ENCODE results near the gene CATSPER3. TPM values are rescaled to one million over a fixed set of nuclear protein-coding genes. Genes with fewer than 3 reads are reported as not detected.

Gene CATSPER3
- total RNA-seq, 2 experiments from 2014 or later = 0.45 to 0.53 TPM

DNA sequence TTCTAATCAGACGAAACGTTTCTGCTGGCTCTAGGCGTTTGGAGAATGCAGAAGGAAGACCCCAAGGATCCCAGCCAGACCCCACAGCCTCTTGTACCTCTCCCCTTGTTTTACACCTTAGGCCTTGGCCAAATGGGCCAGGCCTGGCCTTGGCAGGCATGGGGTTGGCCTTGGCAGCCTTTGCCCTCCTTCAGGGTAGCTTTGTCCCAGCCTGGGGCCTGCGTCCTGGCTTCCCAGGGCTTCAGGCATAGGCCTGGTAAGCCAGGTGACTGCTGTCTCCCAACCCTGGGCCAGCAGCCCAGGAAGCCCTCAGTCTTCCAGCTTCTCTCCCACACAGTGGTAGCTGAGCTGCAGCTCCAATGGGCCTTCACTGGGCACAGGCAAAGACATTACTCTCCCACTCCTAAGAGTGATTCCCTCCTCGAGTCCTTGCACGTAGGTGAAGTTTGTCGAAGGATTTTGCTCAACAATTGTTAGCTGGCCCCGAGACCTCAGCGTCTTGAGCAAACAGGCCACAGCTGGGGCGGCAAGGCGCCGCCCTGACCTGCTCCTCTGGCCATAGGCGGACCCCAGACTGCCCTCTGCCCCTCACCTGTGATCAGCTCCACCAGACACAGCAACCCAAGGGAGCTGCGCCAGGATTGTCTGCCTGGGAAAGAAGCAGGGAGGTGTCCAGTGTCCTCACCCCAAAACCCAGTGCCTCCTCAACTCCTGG lies 67.4 kb downstream of the CATSPER3 start:
- peak overlapping the region; percentile 51 for H3K4me3 Mint-ChIP-seq
- intact Hi-C loops (cut with micrococcal nuclease) = loop anchor here (10.0 kb wide), 1 partner anchor 510 kb away; no protein-coding TSS in a partner anchor
- H3K9me3 Mint-ChIP-seq = no peaks in the 10 kb centered on the region
- H3K36me3 Mint-ChIP-seq = no peaks in the 10 kb centered on the region
- peaks cover 32% of the 10 kb centered on the region for H3K4me1 Mint-ChIP-seq (ENCODE audit: low read depth)
- H3K27ac Mint-ChIP-seq = no peak overlapping the region
- DNase-seq = no peak
- ChIA-PET CTCF (no interaction called here), POLR2A (no interaction called here)
- H3K27me3 Mint-ChIP-seq = peaks cover 70% of the 10 kb centered on the region

DNA sequence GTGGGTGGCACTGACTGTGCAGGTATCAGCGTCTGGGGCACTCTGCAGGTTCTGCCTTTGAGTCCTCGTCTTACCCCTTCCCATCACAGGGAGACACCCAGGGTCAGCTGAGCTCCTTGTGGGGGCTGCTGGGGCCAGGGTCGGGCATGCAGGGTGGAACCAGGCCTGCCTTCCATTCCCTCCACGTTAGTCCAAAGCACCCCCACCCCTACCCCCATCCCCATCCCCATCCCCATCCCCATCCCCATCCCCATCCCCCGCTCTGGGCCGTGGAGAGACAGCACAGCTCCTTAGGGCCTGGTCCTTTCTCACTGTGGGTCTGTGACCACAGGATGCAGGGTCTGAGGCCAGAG lies 67.9 kb downstream of the CATSPER3 start:
- Mint-ChIP-seq H3K36me3 (no peaks in the 10 kb centered on the region), H3K27me3 (peaks cover 70% of the 10 kb centered on the region), H3K27ac (no peak overlapping the region), H3K4me3 (no peak overlapping the region), H3K4me1 (ENCODE audit: low read depth) (peaks cover 29% of the 10 kb centered on the region), H3K9me3 (no peaks in the 10 kb centered on the region)
- ChIA-PET CTCF (no interaction called here), POLR2A (no interaction called here)
- DNase-seq = no peak
- intact Hi-C loops (cut with micrococcal nuclease) = loop anchor here (10.0 kb wide), 1 partner anchor 509 kb away; no protein-coding TSS in a partner anchor

DNA sequence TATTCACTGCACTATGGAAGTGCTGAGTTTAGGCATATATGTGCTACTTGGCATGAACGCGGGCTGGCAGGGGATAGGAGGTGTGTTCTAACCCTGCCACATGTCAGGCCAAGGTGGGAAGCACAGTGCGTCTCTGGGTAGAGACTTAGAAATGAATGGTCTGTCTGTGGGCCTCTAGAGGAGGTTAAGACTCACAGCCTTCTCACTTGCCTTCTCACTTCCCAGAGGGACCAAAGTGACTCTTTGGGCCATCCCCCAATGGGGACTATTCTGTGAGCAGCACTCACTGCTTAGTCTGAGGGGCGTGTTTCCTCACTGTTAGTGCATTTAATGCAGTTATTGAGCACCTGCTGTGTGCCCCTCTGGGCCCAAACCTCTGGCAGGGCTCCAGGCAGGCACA lies 68.7 kb downstream of the CATSPER3 start:
- no peak overlapping the region for H3K4me3 Mint-ChIP-seq
- intact Hi-C loops (cut with micrococcal nuclease) = loop anchor here (10.0 kb wide), 1 partner anchor 508 kb away; no protein-coding TSS in a partner anchor
- no peak overlapping the region for H3K27ac Mint-ChIP-seq
- no peaks in the 10 kb centered on the region for H3K9me3 Mint-ChIP-seq
- POLR2A ChIA-PET = no interaction called here
- H3K36me3 Mint-ChIP-seq = no peaks in the 10 kb centered on the region
- CTCF ChIA-PET = no interaction called here
- H3K4me1 Mint-ChIP-seq (ENCODE audit: low read depth) = peaks cover 24% of the 10 kb centered on the region
- no peak for DNase-seq
- peaks cover 71% of the 10 kb centered on the region for H3K27me3 Mint-ChIP-seq

DNA sequence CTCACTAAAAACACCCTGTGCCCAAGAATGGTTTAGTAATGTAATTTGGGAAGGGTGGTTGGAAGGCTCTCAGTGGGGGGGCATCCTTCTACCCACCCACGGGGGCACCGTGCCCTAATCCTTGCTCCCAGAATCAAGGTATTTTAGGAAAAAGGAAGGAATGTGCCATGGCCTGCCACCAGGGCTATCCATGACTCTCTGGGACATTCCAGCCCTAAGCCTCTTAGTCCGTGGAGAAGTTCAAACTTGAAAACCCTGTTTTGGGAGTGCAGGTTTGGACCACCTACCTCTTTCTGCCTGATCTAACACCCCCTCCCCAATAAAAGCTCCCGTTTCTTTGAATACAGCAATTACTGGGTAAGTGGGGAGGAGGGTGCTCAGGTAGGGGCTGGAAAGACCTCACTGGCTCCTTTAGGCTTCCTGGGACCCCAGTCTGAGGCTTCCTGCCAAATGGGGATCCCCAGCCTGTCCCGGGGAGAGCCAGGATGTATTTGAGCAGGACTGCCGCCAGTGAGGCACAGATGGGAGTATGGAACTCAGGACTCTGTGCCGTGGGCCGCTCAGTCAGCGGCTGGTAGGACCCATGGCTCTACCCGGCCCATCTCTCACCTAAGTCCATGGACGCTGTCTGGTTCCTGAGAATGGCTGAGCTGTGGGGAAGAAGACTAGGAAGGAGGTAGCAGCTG lies 70.0 kb downstream of the CATSPER3 start:
- Mint-ChIP-seq H3K27me3 (peaks cover 69% of the 10 kb centered on the region), H3K4me3 (no peak overlapping the region), H3K27ac (no peak overlapping the region), H3K4me1 (ENCODE audit: low read depth) (peaks cover 19% of the 10 kb centered on the region), H3K36me3 (no peaks in the 10 kb centered on the region), H3K9me3 (no peaks in the 10 kb centered on the region)
- intact Hi-C loops (cut with micrococcal nuclease) = loop anchor here (10.0 kb wide), 1 partner anchor 507 kb away; no protein-coding TSS in a partner anchor
- CTCF ChIA-PET = no interaction called here
- POLR2A ChIA-PET = no interaction called here
- no peak for DNase-seq

DNA sequence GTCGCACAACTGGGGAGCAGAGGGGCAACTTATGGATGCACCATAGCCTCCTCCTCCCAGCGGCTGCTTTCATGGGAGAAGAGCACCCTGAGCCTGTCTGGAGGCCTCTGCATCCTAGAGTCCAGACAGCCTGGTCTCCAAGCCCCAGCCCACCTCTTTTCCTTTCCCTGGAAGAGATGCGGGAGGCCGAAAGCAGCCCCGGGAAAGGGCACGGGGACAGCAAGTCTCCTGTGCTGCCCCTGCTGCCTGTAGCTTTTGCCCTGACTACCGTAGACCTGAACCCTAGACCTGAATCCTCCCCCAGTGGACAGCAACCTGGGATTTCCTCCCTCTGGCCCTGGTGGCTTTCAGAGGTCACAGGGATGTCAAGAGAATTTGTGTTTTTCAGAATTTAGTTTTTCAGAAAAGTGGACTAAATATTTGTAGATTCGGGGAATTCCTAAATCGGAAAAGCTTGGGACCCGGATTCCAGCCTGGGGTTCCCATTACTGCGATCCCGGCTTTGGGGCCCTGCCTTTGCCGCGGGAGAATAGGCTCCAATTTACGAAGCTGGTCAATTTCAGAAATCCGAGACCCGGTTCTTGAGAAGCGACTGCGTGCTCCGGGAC lies 70.6 kb downstream of the CATSPER3 start:
- Mint-ChIP-seq H3K27ac (no peak overlapping the region), H3K27me3 (peaks cover 70% of the 10 kb centered on the region), H3K4me1 (ENCODE audit: low read depth) (peaks cover 15% of the 10 kb centered on the region), H3K36me3 (no peaks in the 10 kb centered on the region), H3K4me3 (no peak overlapping the region), H3K9me3 (no peaks in the 10 kb centered on the region)
- intact Hi-C loops (cut with micrococcal nuclease) = loop anchor here (10.0 kb wide), 1 partner anchor 506 kb away; no protein-coding TSS in a partner anchor
- POLR2A ChIA-PET = no interaction called here
- CTCF ChIA-PET = interaction anchor here (0.9 to 1.1 kb wide), 2 partner anchors 10 to 28 kb away, joined by 3 read pairs; no protein-coding TSS in a partner anchor
- no peak for DNase-seq

DNA sequence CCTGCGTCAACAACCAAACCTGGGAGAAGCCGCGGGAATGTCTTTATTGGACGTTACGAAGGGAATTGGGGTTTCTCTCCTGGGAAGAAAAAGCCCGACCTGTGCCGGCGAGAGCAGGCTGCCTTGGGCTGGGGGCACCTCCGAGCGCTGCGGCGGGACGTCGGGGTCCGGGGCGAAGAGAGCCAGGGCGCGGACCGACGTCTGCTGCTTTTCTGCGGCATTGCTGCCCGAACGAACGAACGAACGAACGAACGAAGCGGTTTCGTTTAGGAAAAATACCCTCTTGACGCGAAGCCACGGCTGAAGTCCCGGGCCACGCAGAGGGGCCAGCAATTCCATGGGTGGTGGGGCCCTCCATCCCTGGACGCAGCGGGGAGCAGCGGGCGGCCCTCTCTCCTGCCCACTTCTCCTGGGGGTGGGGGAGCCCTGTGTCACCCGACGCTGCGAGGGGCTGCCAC lies 71.1 kb downstream of the CATSPER3 start:
- ChIA-PET POLR2A (no interaction called here), CTCF (interaction anchor here (0.9 to 1.1 kb wide), 3 partner anchors 10 to 28 kb away, joined by 3 read pairs; no protein-coding TSS in a partner anchor)
- H3K27ac Mint-ChIP-seq = no peak overlapping the region
- H3K36me3 Mint-ChIP-seq = no peaks in the 10 kb centered on the region
- peaks cover 14% of the 10 kb centered on the region for H3K4me1 Mint-ChIP-seq (ENCODE audit: low read depth)
- no peak for DNase-seq
- H3K4me3 Mint-ChIP-seq = no peak overlapping the region
- no peaks in the 10 kb centered on the region for H3K9me3 Mint-ChIP-seq
- intact Hi-C loops (cut with micrococcal nuclease) = loop anchor here (1.0 to 10.0 kb wide), 2 partner anchors 10 to 506 kb away; no protein-coding TSS in a partner anchor
- H3K27me3 Mint-ChIP-seq = peaks cover 73% of the 10 kb centered on the region

DNA sequence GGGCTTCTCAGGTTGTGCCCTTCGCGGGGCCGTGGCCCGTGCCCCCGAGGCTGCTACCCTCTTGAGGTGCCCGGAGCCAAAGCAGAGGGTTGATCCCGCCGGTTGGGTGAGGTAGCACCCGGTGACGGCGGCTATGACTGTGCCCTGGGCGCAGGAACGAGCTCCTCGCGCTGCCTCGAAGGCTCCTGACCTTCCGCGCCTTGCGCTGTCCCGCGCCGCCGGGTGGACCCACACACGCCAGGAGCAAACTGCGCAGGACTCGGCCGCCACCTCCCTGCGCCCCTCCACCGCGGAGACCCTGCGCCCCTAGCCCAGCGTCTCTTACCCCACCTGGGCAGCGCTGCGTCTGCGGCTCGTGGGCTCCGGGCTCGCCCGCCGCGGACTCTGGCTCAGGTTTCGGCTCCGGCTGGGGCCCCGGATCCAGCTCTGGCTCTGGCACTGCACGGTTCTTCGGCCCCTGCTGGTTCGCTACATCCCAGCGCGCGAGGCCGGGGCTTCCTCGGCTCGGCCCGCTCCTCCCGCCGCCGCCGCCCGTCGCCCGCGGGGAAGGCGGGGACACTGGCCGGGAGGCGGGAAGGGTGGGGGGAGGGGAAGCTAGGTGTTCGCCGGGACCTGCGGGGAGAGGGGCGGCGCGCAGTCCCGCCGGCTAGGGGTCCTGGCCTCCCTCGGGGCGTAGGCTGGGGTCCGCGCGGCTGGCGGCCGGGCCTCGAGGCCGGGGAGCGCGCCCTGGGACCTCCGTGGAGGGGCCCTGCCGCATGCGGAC lies 71.7 kb downstream of the CATSPER3 start:
- intact Hi-C loops (cut with micrococcal nuclease) = loop anchor here (1.0 to 10.0 kb wide), 2 partner anchors 10 to 505 kb away; no protein-coding TSS in a partner anchor
- peaks cover 72% of the 10 kb centered on the region for H3K27me3 Mint-ChIP-seq
- H3K4me1 Mint-ChIP-seq (ENCODE audit: low read depth) = peaks cover 12% of the 10 kb centered on the region
- no peaks in the 10 kb centered on the region for H3K9me3 Mint-ChIP-seq
- H3K4me3 Mint-ChIP-seq = no peak overlapping the region
- no peak overlapping the region for H3K27ac Mint-ChIP-seq
- ChIA-PET CTCF (interaction anchor here (0.9 to 1.1 kb wide), 3 partner anchors 9 to 29 kb away, joined by 3 read pairs; no protein-coding TSS in a partner anchor), POLR2A (no interaction called here)
- no peaks in the 10 kb centered on the region for H3K36me3 Mint-ChIP-seq
- DNase-seq = peak; percentile 34

DNA sequence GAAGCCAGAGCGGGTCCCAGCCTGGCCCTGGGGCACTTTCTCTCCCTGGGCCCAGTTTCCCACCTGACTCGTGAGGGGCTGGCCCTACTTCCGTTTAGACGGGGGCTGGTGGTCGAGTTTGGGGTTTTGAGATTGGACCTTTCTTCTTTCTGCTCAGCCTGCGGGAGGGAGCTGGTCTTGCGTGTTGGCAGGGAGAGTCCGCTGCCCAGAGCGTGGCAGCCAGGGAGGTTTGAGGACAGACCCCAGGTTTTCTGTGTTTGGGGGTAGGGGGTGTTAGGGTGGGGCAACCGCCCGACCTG lies 72.3 kb downstream of the CATSPER3 start:
- POLR2A ChIA-PET = no interaction called here
- Mint-ChIP-seq H3K9me3 (no peaks in the 10 kb centered on the region), H3K27ac (no peak overlapping the region), H3K4me1 (ENCODE audit: low read depth) (peaks cover 9% of the 10 kb centered on the region), H3K4me3 (no peak overlapping the region), H3K27me3 (peaks cover 68% of the 10 kb centered on the region), H3K36me3 (no peaks in the 10 kb centered on the region)
- intact Hi-C loops (cut with micrococcal nuclease) = no loop called here
- CTCF ChIA-PET = no interaction called here
- DNase-seq = no peak

DNA sequence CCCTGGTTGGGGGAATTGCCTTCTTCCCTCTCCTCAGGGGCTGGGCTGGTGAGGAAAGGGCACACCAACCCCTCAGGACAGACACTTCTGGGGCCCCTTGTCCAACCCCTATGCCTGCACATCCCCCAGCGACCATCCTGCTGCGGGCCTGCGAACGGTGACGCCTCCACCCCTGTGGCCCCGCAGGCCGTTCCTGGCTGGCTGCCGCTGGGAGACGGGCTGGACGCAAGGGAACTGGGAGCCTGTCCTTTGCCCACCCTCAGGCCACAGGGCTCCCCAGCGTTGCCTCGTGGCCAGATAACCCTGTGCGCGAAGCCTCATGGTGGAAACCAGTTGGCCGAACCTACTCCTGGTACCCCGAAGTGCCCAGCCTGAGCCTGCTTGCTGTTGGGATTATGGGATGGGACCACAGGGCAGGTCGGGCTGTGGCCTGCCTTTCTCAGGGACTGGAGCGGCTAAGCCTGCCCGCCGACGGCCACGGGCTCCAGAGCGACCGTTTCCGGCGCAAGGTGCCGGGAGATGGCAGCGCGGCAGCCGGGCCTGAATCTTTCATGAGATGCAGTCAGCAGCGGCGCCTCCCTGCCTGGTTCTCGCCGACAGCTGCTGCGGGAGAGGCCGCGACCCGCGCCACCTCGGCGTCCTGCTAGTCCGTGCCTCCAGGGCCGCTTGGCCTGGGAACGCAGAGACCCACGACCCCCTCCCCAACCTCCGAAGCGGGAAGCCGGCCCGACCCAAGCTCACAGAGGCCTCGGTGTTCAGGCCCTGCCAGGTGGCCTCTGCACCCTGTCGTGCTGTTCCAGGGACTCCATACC lies 72.8 kb downstream of the CATSPER3 start:
- H3K36me3 Mint-ChIP-seq = no peaks in the 10 kb centered on the region
- H3K4me1 Mint-ChIP-seq (ENCODE audit: low read depth) = peaks cover 7% of the 10 kb centered on the region
- no peak overlapping the region for H3K4me3 Mint-ChIP-seq
- no peak for DNase-seq
- POLR2A ChIA-PET = no interaction called here
- intact Hi-C loops (cut with micrococcal nuclease) = no loop called here
- no peak overlapping the region for H3K27ac Mint-ChIP-seq
- peaks cover 67% of the 10 kb centered on the region for H3K27me3 Mint-ChIP-seq
- CTCF ChIA-PET = no interaction called here
- no peaks in the 10 kb centered on the region for H3K9me3 Mint-ChIP-seq

DNA sequence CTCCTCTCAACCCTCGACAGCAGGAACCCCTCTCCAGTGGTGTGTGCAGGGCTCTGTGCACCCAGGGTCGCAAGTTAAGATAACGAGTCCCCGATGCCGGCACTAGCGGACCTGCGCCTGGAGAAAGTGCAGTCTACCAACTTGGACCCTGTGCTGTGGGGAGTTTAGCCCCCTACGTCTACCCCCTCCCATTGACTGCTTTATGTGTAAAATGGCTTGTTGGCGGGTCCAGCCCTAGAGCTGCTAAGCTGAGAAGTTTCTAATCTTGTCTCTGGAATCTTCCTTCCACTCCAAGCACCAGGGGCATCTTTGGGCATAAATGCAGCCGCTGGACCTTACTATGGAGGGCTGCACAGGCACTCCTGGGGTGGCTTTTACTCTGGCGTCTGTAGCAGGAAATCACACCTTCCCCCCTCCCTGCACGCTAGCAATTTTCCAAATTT lies 73.5 kb downstream of the CATSPER3 start:
- POLR2A ChIA-PET = no interaction called here
- Mint-ChIP-seq H3K4me1 (ENCODE audit: low read depth) (peaks cover 7% of the 10 kb centered on the region), H3K4me3 (no peak overlapping the region), H3K27ac (no peak overlapping the region), H3K9me3 (no peaks in the 10 kb centered on the region), H3K36me3 (no peaks in the 10 kb centered on the region), H3K27me3 (peaks cover 63% of the 10 kb centered on the region)
- DNase-seq = no peak
- CTCF ChIA-PET = interaction anchor here (0.7 kb wide), 1 partner anchor 18 kb away, joined by 4 read pairs; no protein-coding TSS in a partner anchor
- intact Hi-C loops (cut with micrococcal nuclease) = no loop called here

DNA sequence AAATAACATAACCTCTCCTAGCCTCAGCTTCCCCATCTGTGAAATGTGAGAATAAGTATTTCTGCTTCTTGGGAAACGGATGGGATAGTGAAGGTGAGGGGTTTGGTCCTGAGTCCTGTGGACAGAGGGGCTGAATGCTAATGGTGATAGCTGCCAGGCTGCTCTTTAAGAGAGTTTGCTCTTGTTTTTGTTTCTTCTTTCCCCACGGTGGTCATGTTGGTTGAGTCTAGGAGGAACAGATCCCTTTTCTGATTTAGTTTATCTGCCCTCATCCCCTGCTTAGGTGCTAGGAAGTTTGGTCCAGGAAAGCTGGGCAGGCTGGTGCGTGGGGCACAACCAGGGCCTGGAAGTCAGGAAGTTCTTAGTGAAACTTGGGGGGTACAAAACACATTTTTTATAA lies 74.0 kb downstream of the CATSPER3 start:
- no peak overlapping the region for H3K4me3 Mint-ChIP-seq
- no peaks in the 10 kb centered on the region for H3K36me3 Mint-ChIP-seq
- ChIA-PET CTCF (interaction anchor here (0.7 kb wide), 1 partner anchor 17 kb away, joined by 4 read pairs; no protein-coding TSS in a partner anchor), POLR2A (no interaction called here)
- H3K9me3 Mint-ChIP-seq = no peaks in the 10 kb centered on the region
- no peak overlapping the region for H3K27ac Mint-ChIP-seq
- H3K27me3 Mint-ChIP-seq = peaks cover 62% of the 10 kb centered on the region
- peaks cover 7% of the 10 kb centered on the region for H3K4me1 Mint-ChIP-seq (ENCODE audit: low read depth)
- no peak for DNase-seq
- intact Hi-C loops (cut with micrococcal nuclease) = no loop called here

Measured in activated CD4-positive, alpha-beta memory T cell treated with anti-CD3 and anti-CD28 coated beads for 36 hours (primary cell).